Measurements from ENCODE around the gene ROBO1. TPM values are rescaled to one million over a fixed set of nuclear protein-coding genes. Genes with fewer than 3 reads are reported as not detected.

The ROBO1 gene
- total RNA-seq, 1 donor = 0.42 TPM

DNA sequence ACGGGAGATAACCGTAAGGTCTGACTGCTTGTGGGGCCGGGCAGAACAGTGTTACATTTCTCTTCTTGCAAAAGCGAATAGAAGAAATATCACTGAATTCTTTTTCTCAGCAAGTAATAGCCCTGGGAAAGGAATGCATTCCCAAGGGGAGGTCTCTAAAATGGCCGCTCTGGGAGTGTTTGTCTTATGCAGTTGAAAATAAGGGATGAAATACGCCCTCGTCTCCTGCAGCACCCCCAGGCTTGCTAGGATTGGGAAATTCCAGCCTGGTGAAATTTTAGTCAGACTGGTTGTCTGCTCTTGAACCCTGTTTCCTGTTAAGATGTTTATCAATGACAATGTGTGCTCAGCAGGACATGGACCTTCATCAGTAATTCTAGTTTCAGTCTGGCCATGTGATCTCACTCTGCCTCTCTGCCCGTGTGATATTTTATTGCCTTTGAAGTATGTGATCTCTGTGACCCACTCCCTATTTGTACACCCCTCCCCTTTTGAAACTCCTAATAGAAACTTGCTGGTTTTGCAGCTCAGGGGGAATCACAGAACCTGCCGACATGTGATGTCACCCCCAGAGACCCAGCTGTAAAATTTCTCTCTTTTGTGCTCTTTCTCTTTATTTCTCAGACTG, 715.6 kb downstream of the ROBO1 start:
- Histone ChIP-seq H3K4me1 (ENCODE audit: insufficient read depth, low read length) (no peaks in the 10 kb centered on the region), H3K4me3 (ENCODE audit: low read length) (no peak overlapping the region), H3K9me3 (ENCODE audit: low read depth, low read length) (no peaks in the 10 kb centered on the region), H3K27me3 (ENCODE audit: insufficient read depth, low read length) (no peaks in the 10 kb centered on the region)

DNA sequence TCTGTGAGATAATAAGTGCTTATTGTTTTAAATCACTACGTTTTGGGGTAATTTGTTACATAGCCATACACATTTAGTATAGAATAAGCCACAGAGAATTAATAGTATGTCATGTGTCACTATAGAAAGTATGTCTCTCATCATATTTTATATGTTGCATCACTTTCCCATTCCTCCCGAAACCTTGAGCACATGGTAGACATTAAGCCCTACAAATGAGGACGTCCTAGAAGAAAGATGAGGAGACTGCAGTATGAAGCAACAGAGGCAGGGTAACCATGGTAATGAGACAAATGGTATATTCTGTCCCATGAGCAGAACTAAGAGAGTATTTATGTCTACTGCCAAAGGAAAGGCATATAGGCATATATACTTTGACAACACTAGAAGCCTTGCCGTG, 720.2 kb downstream of the ROBO1 start:
- H3K4me1 ChIP-seq (ENCODE audit: insufficient read depth, low read length) = no peaks in the 10 kb centered on the region

DNA sequence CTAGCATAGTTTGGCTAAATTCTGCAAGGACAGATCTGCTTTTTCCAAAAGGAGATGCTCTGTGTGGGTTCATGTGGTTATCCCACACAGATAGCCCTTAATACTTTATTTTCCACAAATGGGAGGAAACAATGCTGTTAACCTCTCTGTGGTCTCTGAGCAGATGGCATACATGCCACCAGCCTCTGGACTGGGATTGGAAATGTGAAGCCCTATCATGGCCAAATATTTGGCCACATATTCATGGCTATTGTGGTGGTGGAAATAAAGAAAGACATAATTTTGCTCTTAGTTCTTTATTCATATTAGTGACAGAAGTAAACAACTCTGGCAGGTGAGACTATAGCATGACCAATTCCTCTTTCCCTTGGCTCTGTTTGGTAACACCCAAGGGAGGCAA, 726.2 kb downstream of the ROBO1 start:
- no peak overlapping the region for H3K4me3 ChIP-seq (ENCODE audit: low read length)

More for the DNA sequence above, 720.2 kb downstream of the ROBO1 start:
- H3K4me3 ChIP-seq (ENCODE audit: low read length) = no peak overlapping the region
- no peaks in the 10 kb centered on the region for H3K27me3 ChIP-seq (ENCODE audit: insufficient read depth, low read length)
- H3K9me3 ChIP-seq (ENCODE audit: low read depth, low read length) = no peaks in the 10 kb centered on the region

DNA sequence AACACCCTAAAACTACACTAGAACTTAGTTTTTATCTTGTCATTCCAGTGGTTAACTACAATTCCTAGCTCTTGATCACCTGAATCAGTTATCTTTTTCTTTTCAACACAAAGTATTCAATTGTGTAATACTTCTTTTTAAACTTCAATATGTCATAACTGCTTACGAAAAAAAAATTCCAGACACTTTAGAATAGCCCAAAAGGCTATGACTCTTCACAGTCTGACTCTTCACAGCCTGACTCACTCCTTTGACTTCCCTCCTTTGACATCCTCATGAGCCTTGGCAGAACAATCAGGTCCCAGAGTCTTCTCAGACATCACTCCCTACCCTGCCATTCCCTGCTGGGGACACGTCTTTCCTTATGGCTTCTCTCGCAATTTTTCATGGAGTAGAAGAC, 727.1 kb downstream of the ROBO1 start:
- Histone ChIP-seq H3K4me3 (ENCODE audit: low read length) (no peak overlapping the region), H3K9me3 (ENCODE audit: low read depth, low read length) (peaks cover 7% of the 10 kb centered on the region), H3K27me3 (ENCODE audit: insufficient read depth, low read length) (no peaks in the 10 kb centered on the region), H3K4me1 (ENCODE audit: insufficient read depth, low read length) (no peaks in the 10 kb centered on the region)

More for the DNA sequence above, 726.2 kb downstream of the ROBO1 start:
- Histone ChIP-seq H3K4me1 (ENCODE audit: insufficient read depth, low read length) (no peaks in the 10 kb centered on the region), H3K9me3 (ENCODE audit: low read depth, low read length) (peaks cover 7% of the 10 kb centered on the region), H3K27me3 (ENCODE audit: insufficient read depth, low read length) (no peaks in the 10 kb centered on the region)

DNA sequence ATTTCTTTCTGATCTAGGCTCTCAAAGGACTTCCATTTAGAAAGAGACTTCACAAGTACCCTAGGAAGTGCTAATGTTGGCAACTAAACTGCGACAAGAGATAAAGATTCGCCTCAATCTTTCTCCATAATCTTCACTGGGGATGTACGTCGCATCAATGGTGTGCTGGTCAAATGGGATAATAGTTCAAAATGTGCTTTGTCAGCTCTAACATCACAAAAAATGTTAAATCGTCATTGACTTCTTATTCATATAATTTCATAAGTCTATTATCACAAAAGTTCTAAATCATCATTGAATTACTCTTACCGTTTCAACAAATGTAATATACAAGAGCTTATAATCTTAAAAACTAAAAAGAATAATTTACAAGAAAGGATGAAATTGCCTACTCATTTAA, 727.7 kb downstream of the ROBO1 start:
- H3K4me1 ChIP-seq (ENCODE audit: insufficient read depth, low read length) = no peaks in the 10 kb centered on the region
- no peak overlapping the region for H3K4me3 ChIP-seq (ENCODE audit: low read length)
- H3K9me3 ChIP-seq (ENCODE audit: low read depth, low read length) = peaks cover 7% of the 10 kb centered on the region
- H3K27me3 ChIP-seq (ENCODE audit: insufficient read depth, low read length) = no peaks in the 10 kb centered on the region

DNA sequence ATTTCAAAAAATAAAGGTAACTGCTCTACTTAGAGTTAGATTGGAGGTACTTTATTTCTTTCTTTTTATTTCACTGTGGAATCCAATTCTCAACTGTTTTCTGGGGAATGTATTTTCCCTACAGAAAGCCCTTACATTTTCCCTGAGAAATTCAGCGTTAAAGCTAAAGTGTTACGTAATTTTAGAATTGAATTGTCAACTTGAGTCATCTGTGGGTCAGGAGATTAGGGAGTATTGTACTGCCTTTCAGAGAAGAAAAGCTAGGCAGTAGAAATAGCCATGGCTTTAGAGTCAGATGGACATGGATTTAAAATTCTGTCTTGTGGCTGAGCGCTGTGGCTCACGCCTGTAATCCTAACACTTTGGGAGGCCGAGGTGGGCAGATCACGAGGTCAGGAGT, 728.6 kb downstream of the ROBO1 start:
- Histone ChIP-seq H3K9me3 (ENCODE audit: low read depth, low read length) (peaks cover 7% of the 10 kb centered on the region), H3K4me3 (ENCODE audit: low read length) (no peak overlapping the region), H3K4me1 (ENCODE audit: insufficient read depth, low read length) (no peaks in the 10 kb centered on the region), H3K27me3 (ENCODE audit: insufficient read depth, low read length) (no peaks in the 10 kb centered on the region)

DNA sequence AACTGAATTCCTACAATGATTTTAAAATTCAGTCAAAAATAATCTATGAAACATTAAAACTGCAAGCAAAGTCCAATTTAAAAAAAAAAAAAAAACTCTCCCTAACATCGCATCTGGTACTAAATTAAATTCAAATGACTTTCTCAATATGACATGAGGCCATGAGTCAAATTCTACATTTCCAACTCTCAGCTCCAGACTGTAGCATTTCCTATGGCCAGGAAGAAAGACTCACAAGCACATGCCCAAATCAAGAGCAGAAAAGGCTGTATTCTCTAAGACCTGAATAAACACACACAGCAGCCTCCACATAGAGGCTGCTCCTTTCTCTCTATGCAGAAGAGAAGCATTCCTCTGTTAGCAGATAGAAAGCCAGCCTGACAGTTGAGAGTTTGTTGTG, 729.2 kb downstream of the ROBO1 start:
- Histone ChIP-seq H3K9me3 (ENCODE audit: low read depth, low read length) (peaks cover 7% of the 10 kb centered on the region), H3K4me1 (ENCODE audit: insufficient read depth, low read length) (no peaks in the 10 kb centered on the region)

DNA sequence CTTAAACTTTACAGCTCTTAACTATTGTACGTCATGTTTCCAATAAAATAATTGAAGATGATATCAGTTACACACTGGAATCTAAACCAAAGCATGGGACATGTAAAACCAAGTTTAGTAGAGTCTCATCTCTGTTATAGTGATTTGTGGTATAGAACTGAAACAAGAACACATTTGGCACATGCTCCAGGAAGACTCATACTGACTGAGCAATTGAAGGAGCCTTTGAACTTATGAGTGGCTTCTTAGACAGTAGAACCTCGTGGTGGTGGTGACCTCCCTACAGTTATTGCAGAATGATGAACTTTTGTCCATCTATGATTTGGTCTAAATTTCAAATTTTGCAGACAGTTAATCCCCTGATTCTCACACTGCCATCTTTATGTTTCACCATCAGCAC, 729.7 kb downstream of the ROBO1 start:
- Histone ChIP-seq H3K4me1 (ENCODE audit: insufficient read depth, low read length) (no peaks in the 10 kb centered on the region), H3K27me3 (ENCODE audit: insufficient read depth, low read length) (no peaks in the 10 kb centered on the region), H3K4me3 (ENCODE audit: low read length) (no peak overlapping the region), H3K9me3 (ENCODE audit: low read depth, low read length) (peaks cover 7% of the 10 kb centered on the region)

More for the DNA sequence above, 729.2 kb downstream of the ROBO1 start:
- H3K4me3 ChIP-seq (ENCODE audit: low read length) = no peak overlapping the region
- no peaks in the 10 kb centered on the region for H3K27me3 ChIP-seq (ENCODE audit: insufficient read depth, low read length)

DNA sequence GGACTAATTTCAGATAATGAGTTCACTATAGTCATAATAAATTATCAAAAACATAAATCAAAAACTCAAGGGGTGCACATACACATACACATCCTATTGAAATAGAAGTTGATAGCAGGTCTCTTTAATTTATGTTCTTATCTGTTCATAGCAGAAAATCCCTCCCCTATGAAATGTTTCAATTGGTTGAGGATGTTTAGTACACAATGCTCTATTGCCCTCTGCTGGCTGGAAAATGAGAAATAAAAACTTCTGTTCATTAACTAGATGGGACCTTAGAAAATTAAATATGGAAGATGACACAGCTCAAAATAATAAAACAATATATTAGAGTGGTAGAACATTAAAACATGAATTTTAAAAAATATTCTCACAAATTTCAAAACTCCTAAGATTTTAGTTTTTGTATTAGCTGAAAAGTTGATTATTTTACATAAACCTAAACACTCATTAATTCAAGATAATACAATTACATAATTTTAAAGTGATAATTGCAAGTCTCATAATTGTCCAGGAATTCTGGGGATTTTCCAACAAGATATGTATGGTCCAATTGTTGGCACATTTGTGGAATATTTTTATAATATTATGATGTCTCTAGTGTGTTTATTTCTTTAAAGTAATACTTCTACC, 735.0 kb downstream of the ROBO1 start:
- Histone ChIP-seq H3K4me1 (ENCODE audit: insufficient read depth, low read length) (no peaks in the 10 kb centered on the region), H3K4me3 (ENCODE audit: low read length) (no peak overlapping the region), H3K27me3 (ENCODE audit: insufficient read depth, low read length) (no peaks in the 10 kb centered on the region), H3K9me3 (ENCODE audit: low read depth, low read length) (no peaks in the 10 kb centered on the region)

DNA sequence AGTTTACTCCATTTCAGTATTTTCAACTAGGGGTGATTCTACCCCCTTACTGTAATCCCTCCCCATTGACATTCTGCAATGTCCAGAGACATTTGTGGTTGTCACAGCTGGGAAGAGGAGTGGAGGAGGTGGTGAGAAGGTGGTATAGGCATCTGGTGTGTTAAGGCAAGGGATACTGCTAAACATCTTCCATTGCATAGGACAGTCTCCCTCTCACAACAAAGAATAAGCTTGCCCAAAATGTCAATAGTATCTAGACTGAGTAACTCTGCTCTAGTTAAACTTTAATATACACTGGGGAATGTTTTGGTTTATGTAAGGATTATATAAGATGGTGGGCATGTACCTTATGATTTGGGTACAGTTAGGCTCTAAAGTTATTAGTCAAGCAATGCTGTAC, 737.6 kb downstream of the ROBO1 start:
- Histone ChIP-seq H3K27me3 (ENCODE audit: insufficient read depth, low read length) (no peaks in the 10 kb centered on the region), H3K9me3 (ENCODE audit: low read depth, low read length) (no peaks in the 10 kb centered on the region), H3K4me1 (ENCODE audit: insufficient read depth, low read length) (no peaks in the 10 kb centered on the region), H3K4me3 (ENCODE audit: low read length) (no peak overlapping the region)

DNA sequence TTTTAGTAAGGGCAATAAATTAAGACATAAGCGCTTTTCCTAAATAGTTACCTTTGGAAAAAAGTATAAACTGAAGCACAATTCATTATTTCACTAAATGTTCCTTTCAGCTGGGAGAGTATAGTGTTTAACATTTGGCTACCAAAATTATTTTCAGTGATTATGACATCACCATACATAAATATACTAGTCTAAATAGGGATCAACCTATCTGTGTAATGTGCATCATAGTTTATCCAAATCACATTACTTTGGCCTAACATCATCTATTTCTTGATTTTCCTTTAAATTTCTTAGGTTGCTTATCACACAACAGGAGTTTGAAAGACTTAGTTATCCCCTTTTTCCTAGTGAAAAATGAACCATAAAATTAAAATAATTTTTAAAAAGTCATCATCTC, 738.9 kb downstream of the ROBO1 start:
- Histone ChIP-seq H3K27me3 (ENCODE audit: insufficient read depth, low read length) (no peaks in the 10 kb centered on the region), H3K4me3 (ENCODE audit: low read length) (no peak overlapping the region), H3K4me1 (ENCODE audit: insufficient read depth, low read length) (no peaks in the 10 kb centered on the region), H3K9me3 (ENCODE audit: low read depth, low read length) (no peaks in the 10 kb centered on the region)

DNA sequence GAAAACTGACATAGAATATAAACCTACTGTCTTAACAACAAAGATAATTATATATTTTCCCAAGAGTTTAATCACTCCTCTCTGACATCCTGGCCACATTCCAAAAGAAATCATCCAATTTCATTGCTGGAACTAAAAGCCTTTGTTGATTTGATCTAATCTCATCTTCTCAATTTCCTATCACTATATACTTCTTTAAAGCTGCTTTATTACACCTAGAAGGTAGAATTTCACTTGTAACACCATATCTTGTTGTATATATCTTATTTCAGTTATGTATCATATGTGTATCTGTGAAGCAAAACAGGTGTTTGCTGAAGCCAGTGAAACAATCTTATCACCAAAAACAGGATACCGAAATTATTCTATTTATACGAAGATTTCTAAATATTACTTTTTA, 740.2 kb downstream of the ROBO1 start:
- no peaks in the 10 kb centered on the region for H3K9me3 ChIP-seq (ENCODE audit: low read depth, low read length)
- H3K27me3 ChIP-seq (ENCODE audit: insufficient read depth, low read length) = no peaks in the 10 kb centered on the region
- H3K4me3 ChIP-seq (ENCODE audit: low read length) = no peak overlapping the region
- H3K4me1 ChIP-seq (ENCODE audit: insufficient read depth, low read length) = no peaks in the 10 kb centered on the region

DNA sequence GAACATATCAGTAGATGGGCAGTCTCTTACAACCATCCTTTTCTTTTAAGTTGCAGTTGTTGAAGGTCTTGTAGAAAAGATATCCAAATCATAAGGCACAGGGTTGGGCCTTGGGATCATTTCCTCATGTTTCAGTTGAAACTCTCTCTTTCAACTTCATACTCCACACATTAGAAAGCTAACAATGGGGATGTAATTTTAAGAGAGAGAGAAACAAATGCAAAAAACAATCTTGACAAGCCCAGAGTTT, 747.9 kb downstream of the ROBO1 start:
- no peaks in the 10 kb centered on the region for H3K4me1 ChIP-seq (ENCODE audit: insufficient read depth, low read length)
- no peak overlapping the region for H3K4me3 ChIP-seq (ENCODE audit: low read length)
- peaks cover 26% of the 10 kb centered on the region for H3K27me3 ChIP-seq (ENCODE audit: insufficient read depth, low read length)
- H3K9me3 ChIP-seq (ENCODE audit: low read depth, low read length) = no peaks in the 10 kb centered on the region

DNA sequence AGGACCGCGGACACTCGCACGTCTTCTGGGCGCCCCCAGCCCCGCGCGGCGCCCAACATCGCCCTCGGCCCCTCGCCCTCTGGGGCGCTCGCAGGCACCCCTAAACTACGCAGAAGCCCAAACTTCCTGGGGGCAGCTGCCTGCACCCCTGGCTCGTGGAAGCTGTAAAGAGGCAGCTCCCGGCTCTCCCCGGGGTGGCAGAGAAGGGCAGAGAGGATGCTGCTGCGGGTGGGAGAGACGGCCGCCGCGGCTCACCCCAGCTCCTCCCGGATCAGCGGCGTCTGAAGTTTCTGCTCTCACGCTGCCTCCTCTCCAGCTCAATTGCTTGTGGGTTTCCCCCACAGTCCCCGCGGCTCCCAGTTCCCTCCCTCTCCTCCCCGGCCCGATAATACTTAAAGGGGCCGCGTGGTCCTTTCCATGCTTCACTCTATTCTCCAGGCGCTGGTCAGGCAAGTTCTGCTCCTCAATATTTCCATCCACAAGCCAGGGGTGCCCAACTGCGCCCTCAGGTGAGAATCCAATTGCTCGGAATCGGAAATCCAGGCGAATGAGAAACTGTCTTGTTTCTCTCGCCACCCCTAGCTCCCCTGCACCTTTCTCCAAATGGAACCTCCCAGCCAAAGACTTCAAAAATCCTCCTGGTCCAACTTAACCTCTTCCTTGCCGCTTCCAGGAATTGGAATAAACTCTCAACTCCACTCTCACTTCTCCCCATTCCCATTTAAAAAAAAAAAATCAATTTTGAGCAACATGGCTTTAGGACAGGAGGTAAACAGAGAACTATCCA, 748.5 kb downstream of the ROBO1 start:
- Histone ChIP-seq H3K4me3 (ENCODE audit: low read length) (no peak overlapping the region), H3K9me3 (ENCODE audit: low read depth, low read length) (no peaks in the 10 kb centered on the region), H3K27me3 (ENCODE audit: insufficient read depth, low read length) (peaks cover 26% of the 10 kb centered on the region)

DNA sequence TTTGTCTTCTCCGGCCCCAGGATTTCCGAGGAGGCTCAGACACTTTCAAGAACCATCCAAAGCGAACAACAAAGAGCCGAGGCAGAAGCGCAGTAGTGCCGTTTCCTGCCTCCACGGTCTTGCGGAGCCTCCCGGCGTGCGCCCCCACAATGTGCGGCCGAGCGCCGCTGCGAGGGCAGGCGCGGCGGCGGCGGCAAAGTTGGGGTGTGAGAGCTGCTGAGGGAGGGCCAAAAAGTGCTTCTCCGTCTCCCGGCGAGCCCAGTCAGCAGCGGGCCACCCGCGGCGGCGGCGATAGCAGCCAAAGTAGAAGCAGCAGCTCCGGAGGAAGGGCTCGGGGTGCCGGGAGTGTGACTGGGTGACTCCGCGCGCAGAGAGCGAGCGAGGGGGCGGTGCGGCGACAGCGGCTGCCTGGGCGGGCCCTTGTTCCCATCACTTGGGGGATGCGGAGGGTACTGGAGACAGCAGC, 749.1 kb downstream of the ROBO1 start:
- Histone ChIP-seq H3K27me3 (ENCODE audit: insufficient read depth, low read length) (peaks cover 26% of the 10 kb centered on the region), H3K4me3 (ENCODE audit: low read length) (no peak overlapping the region), H3K9me3 (ENCODE audit: low read depth, low read length) (no peaks in the 10 kb centered on the region), H3K4me1 (ENCODE audit: insufficient read depth, low read length) (no peaks in the 10 kb centered on the region)

More for the DNA sequence above, 748.5 kb downstream of the ROBO1 start:
- H3K4me1 ChIP-seq (ENCODE audit: insufficient read depth, low read length) = no peaks in the 10 kb centered on the region
